Activated naive CD8-positive, alpha-beta T cell treated with anti-CD3 and anti-CD28 coated beads, Interleukin-2, amount 50 U/mL, for 24 hours (primary cell): ENCODE results near the gene PDE1C.
"Not testable (repeated sequence)": the region's sequence is repeated elsewhere in the genome, so short reads cannot be mapped to it uniquely, and the experiment has no call there.

Experiments used
- ATAC-seq: fragments of 150-1000 bp; cut with Tn5 transposase; one replicate; pipeline ENCODE4 v1.10.0; 2021
- DNase-seq: peaks from one replicate; pipeline ENCODE4 v3.0.0; 2021
- H3K27ac Mint-ChIP-seq: one replicate; pipeline ENCODE4 v1.8.0; 2021; ENCODE audit warnings: mild to moderate bottlenecking, mixed read lengths
- H3K27me3 Mint-ChIP-seq: one replicate; pipeline ENCODE4 v1.8.0; 2021; ENCODE audit warnings: mixed read lengths
- H3K36me3 Mint-ChIP-seq: one replicate; pipeline ENCODE4 v1.8.0; 2021; ENCODE audit warnings: low read depth, mixed read lengths
- H3K4me1 Mint-ChIP-seq: one replicate; pipeline ENCODE4 v1.8.0; 2021; ENCODE audit warnings: mixed read lengths
- H3K4me3 Mint-ChIP-seq: one replicate; pipeline ENCODE4 v1.8.0; 2021; ENCODE audit warnings: mild to moderate bottlenecking, moderate library complexity, mixed read lengths
- H3K9me3 Mint-ChIP-seq: one replicate; pipeline ENCODE4 v1.8.0; 2021; ENCODE audit warnings: mixed read lengths

The PDE1C gene

DNA sequence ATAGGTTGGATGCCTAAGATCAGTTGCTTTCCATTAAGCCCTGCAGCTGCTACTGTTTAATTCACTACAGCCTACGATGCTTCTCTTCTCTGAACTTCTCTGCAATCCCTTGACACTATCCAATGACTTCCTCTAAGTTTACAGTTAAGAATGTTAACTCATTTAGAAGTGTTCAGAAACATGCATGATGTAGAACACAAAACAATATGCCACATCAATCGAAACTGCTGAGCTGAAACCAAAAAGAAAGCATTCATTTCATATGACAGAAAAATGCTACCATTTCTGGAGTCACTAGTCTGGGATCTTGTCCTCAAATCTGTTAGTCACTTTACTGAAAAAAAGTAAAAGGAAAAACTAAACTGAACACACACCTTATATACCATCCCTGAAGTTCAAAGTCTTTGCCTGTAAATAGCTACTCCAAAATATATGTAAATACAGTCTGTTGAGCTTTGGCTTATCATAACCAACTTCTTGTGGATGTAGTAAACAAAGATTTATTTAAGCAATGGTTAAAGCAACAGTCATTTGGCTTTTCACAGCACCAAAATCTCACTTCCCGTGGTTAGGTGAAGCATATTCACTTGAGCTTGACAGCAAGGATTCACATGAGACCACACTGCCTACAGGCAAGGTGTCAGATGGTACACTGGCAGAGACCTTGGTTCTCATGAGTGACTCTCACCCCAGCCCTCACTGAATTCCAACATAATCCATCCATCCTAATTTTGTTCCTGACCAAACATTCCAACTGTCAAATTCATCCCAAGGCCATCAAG lies 196.2 kb downstream of the PDE1C start:
- H3K4me1 Mint-ChIP-seq, result no peaks in the 10 kb centered on the region
- peaks cover 13% of the 10 kb centered on the region for H3K9me3 Mint-ChIP-seq
- H3K27me3 Mint-ChIP-seq, result no peaks in the 10 kb centered on the region
- ATAC-seq, result no peak
- no peak overlapping the region for H3K27ac Mint-ChIP-seq
- no peaks in the 10 kb centered on the region for H3K36me3 Mint-ChIP-seq
- DNase-seq, result no peak
- H3K4me3 Mint-ChIP-seq, result no peak overlapping the region

GRCh38 chr7:31872545-31873370 lies 197.4 kb downstream of the PDE1C start:
- no peak for DNase-seq
- Mint-ChIP-seq H3K27ac (no peak overlapping the region), H3K9me3 (peaks cover 21% of the 10 kb centered on the region), H3K4me1 (no peaks in the 10 kb centered on the region), H3K36me3 (no peaks in the 10 kb centered on the region), H3K4me3 (no peak overlapping the region), H3K27me3 (no peaks in the 10 kb centered on the region)
- no peak for ATAC-seq

DNA sequence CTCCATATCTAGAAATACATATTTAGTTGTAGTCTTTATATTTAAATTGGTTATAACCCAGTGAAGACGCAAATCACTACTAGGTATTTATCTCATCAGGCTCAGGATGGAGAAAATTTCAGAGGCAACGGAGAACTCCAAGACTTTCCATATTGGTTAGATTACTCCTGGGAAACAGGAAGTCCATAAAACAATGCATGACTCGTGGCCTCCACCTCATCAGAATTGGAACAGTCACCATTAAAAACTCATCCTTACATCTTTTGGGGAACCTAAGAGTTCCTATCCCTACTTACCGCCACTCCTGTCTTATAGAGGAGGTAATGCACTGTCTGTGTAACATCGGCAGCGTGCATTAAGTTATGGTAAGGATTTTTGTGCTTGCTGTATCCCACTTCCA lies 205.6 kb downstream of the PDE1C start:
- ATAC-seq, result no peak
- Mint-ChIP-seq H3K4me1 (no peaks in the 10 kb centered on the region), H3K4me3 (no peak overlapping the region), H3K27me3 (no peaks in the 10 kb centered on the region), H3K27ac (no peak overlapping the region), H3K9me3 (peaks cover 16% of the 10 kb centered on the region), H3K36me3 (no peaks in the 10 kb centered on the region)
- no peak for DNase-seq

DNA sequence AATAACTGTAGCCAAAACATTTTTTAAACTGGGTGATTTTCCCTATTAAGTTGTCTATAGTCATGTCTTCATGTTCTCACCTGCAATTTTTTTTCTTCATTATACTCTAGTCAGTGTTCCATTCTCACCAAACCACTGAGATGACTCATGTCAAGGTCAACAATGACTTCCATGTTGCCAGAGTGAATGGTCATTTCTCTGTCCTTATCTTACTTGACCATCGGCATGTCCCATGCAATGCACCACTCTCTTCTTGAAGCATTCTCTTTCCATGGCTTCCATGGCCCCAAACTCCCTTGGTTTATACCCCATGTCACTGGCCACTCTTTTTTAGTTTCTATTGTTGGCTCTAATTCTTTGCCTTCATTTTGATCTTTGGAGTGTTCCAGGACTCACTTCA lies 209.3 kb downstream of the PDE1C start:
- ATAC-seq (no peak), DNase-seq (no peak)
- Mint-ChIP-seq H3K36me3 (no peaks in the 10 kb centered on the region), H3K4me3 (no peak overlapping the region), H3K27ac (no peak overlapping the region), H3K27me3 (no peaks in the 10 kb centered on the region), H3K4me1 (no peaks in the 10 kb centered on the region), H3K9me3 (peaks cover 7% of the 10 kb centered on the region)

GRCh38 chr7:31858055-31858454 lies 212.2 kb downstream of the PDE1C start:
- no peak overlapping the region for H3K4me3 Mint-ChIP-seq
- H3K27me3 Mint-ChIP-seq, result no peaks in the 10 kb centered on the region
- no peaks in the 10 kb centered on the region for H3K4me1 Mint-ChIP-seq
- ATAC-seq (no peak), DNase-seq (no peak)
- H3K9me3 Mint-ChIP-seq, result peaks cover 12% of the 10 kb centered on the region
- H3K27ac Mint-ChIP-seq, result no peak overlapping the region
- H3K36me3 Mint-ChIP-seq, result no peaks in the 10 kb centered on the region

DNA sequence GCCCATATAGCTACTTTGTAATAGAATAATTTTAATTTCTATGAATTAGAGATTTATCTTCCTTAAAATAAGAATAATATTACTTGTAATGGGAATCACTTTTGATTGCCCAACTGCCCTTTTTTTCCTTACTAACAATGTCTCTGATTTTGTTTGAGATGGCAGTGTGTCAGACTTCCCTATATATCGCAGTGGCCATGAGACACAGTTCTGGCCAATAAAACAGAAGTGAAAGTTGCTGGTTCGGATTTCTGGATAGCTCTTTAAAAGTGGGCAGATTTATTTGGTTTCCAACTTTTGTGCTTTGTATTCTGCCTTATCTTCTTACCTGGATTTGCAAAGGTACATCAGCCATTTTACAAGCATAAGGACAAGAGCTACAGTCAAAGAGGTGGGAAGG lies 213.0 kb downstream of the PDE1C start:
- ATAC-seq (no peak), DNase-seq (no peak)
- Mint-ChIP-seq H3K4me1 (no peaks in the 10 kb centered on the region), H3K9me3 (peaks cover 14% of the 10 kb centered on the region), H3K36me3 (no peaks in the 10 kb centered on the region), H3K4me3 (no peak overlapping the region), H3K27me3 (no peaks in the 10 kb centered on the region), H3K27ac (no peak overlapping the region)

GRCh38 chr7:31856337-31856736 lies 213.9 kb downstream of the PDE1C start:
- DNase-seq (no peak), ATAC-seq (no peak)
- peaks cover 10% of the 10 kb centered on the region for H3K9me3 Mint-ChIP-seq
- no peak overlapping the region for H3K27ac Mint-ChIP-seq
- H3K4me1 Mint-ChIP-seq, result no peaks in the 10 kb centered on the region
- H3K4me3 Mint-ChIP-seq, result no peak overlapping the region
- no peaks in the 10 kb centered on the region for H3K36me3 Mint-ChIP-seq
- no peaks in the 10 kb centered on the region for H3K27me3 Mint-ChIP-seq

DNA sequence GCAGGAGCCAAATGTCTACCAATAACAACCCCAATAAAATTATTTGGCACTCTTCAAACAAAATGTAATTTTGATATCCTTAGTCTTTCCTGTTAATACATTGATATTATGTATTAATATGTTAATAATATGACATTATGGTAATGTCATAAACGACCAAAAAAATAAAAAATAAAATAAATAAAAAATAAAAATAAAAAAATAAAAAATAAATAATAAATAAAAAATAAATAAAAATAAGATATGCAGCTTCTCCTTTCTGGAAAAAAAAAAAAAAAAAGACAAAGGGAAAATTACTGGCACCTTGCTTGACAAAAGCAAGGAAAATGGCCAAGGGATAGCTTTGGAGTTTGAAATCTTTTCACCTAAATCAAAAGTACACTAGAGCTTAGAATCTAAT lies 214.7 kb downstream of the PDE1C start:
- no peak for ATAC-seq
- Mint-ChIP-seq H3K4me1 (no peaks in the 10 kb centered on the region), H3K27me3 (no peaks in the 10 kb centered on the region)

GRCh38 chr7:31853380-31853779 lies 216.8 kb downstream of the PDE1C start:
- H3K4me1 Mint-ChIP-seq, result no peaks in the 10 kb centered on the region
- peaks cover 6% of the 10 kb centered on the region for H3K9me3 Mint-ChIP-seq
- ATAC-seq, result no peak
- H3K27me3 Mint-ChIP-seq, result no peaks in the 10 kb centered on the region
- H3K36me3 Mint-ChIP-seq, result no peaks in the 10 kb centered on the region
- no peak for DNase-seq
- H3K4me3 Mint-ChIP-seq, result no peak overlapping the region
- no peak overlapping the region for H3K27ac Mint-ChIP-seq

More for the DNA sequence above, 214.7 kb downstream of the PDE1C start:
- Mint-ChIP-seq H3K27ac (no peak overlapping the region), H3K9me3 (peaks cover 6% of the 10 kb centered on the region), H3K36me3 (no peaks in the 10 kb centered on the region), H3K4me3 (no peak overlapping the region)
- no peak for DNase-seq

DNA sequence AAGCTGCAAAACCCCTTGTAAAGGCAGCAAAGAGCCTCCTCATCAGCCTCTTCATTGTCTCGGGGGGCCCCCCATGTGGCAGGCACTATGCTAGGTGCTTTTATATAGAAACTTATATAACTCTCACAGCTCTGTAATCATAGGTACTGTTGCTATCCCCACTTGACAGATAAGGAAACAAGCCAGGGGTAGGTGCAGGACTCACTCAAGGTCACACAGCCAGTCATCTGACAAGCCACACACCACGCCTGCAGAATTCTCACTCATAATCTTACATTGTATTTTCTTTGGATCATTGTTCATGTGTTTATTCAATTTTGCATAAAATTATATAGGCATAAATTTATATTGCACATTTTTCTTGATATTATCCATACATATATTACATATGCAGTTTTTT lies 217.7 kb downstream of the PDE1C start:
- Mint-ChIP-seq H3K27me3 (no peaks in the 10 kb centered on the region), H3K4me1 (no peaks in the 10 kb centered on the region), H3K9me3 (peaks cover 6% of the 10 kb centered on the region), H3K36me3 (no peaks in the 10 kb centered on the region), H3K4me3 (no peak overlapping the region), H3K27ac (no peak overlapping the region)
- ATAC-seq (no peak), DNase-seq (no peak)

- DNase-seq, result no peak
- Mint-ChIP-seq H3K4me3 (no peak overlapping the region), H3K4me1 (no peaks in the 10 kb centered on the region), H3K27ac (no peak overlapping the region), H3K9me3 (peaks cover 6% of the 10 kb centered on the region), H3K36me3 (no peaks in the 10 kb centered on the region), H3K27me3 (no peaks in the 10 kb centered on the region)
- ATAC-seq, result no peak
Observed at GRCh38 chr7:31851119-31851518, 219.1 kb downstream of the PDE1C start.

DNA sequence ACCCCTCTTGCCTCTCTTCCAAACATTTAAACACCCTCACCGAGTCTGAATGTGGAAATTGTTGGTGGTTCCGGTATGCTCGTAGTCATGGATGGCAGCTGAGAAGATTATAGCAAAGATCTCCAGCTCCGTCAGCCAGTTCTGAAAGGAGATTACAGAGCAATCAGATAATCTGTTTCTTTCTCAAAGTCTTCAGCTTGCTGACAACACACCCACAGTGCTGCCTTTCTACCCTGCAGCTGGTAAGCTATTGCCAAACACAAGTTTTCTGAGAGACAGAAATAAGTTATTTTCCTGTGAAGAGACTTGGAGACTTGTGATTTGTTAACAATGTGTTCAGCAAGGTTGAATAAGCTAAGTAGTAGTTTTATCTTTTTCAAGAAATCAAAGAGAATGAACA lies 219.6 kb downstream of the PDE1C start:
- Mint-ChIP-seq H3K27ac (no peak overlapping the region), H3K9me3 (peaks cover 6% of the 10 kb centered on the region), H3K4me3 (no peak overlapping the region), H3K27me3 (no peaks in the 10 kb centered on the region), H3K4me1 (no peaks in the 10 kb centered on the region), H3K36me3 (no peaks in the 10 kb centered on the region)
- ATAC-seq, result no peak
- DNase-seq, result no peak

GRCh38 chr7:31850066-31850465 lies 220.1 kb downstream of the PDE1C start:
- ATAC-seq, result no peak
- no peak overlapping the region for H3K27ac Mint-ChIP-seq
- DNase-seq, result no peak
- peaks cover 6% of the 10 kb centered on the region for H3K9me3 Mint-ChIP-seq
- no peaks in the 10 kb centered on the region for H3K27me3 Mint-ChIP-seq
- no peaks in the 10 kb centered on the region for H3K36me3 Mint-ChIP-seq
- no peak overlapping the region for H3K4me3 Mint-ChIP-seq
- no peaks in the 10 kb centered on the region for H3K4me1 Mint-ChIP-seq

DNA sequence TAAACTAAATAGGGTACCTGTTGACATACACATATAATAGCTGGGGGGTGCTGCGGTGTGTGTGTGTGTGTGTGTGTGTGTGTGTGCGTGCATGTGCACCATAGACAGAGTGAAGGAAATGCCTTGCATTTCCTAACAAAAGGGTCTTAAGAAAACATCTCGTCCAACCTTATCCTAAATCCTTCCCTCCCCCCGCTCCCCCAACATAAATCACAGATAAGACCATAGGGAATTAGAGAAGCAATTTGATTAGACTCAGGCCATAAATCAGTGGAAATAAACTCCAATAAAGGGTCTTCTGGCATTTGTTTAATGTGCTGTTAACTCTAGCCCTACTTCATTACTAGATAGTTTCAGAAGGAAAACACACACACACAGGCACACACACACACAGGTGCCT lies 234.7 kb downstream of the PDE1C start:
- peaks cover 9% of the 10 kb centered on the region for H3K9me3 Mint-ChIP-seq
- no peaks in the 10 kb centered on the region for H3K36me3 Mint-ChIP-seq
- H3K4me1 Mint-ChIP-seq, result no peaks in the 10 kb centered on the region

DNA sequence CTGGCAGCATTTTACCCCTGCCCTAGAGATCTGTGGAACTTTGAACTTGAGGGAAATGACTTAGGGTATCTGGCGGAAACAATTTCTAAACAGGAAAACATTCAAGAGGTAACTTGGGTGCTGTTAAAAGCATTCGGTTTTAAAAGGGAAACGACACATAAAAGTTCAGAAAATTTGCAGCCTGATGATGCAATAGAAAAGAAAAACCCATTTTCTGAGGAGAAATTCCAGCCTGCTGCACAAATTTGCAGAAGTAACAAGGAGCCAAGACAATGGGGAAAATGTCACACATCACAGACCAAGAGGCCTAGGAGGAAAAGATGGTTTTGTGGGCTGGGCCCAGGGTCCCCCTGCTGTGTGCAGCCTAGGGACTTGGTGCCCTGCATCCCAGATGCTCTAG lies 236.6 kb downstream of the PDE1C start:
- H3K9me3 Mint-ChIP-seq, result peaks cover 11% of the 10 kb centered on the region
- H3K36me3 Mint-ChIP-seq, H3K4me3 Mint-ChIP-seq, ATAC-seq, H3K27ac Mint-ChIP-seq, H3K27me3 Mint-ChIP-seq, DNase-seq, H3K4me1 Mint-ChIP-seq: not testable (repeated sequence)

More for the DNA sequence above, 234.7 kb downstream of the PDE1C start:
- Mint-ChIP-seq H3K4me3 (no peak overlapping the region), H3K27me3 (no peaks in the 10 kb centered on the region), H3K27ac (no peak overlapping the region)
- ATAC-seq (no peak), DNase-seq (no peak)
